ENCODE measurements around the gene PPIL4.

DNA sequence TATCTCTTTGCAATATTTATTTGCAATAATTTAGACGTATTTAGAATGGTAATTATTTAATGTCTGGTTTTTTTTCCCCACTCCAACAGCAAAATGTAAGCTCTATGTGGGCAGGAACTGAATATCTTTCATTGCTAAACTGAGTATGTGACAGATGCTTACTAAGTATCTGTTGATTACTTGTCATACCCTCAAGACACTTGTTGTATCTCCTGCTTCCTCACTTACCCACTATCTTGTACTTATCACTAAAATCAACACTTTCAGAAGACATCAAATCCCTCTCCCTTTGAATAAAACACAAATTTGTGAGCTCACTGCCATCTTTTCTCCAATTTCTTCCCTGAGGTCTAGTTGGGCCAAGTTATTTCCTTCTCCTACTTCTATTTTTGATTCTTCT, 30.3 kb downstream of the PPIL4 start:
- TF ChIP-seq EZH2 (optimal IDR thresholded peaks at IDR 0.05; ENCODE audit: low read depth, low read length) (no peak), EZH2phosphoT487 (IDR thresholded peaks at IDR 0.05; ENCODE audit: low read length) (no peak)
- TF ChIP-seq, protein P1, sequence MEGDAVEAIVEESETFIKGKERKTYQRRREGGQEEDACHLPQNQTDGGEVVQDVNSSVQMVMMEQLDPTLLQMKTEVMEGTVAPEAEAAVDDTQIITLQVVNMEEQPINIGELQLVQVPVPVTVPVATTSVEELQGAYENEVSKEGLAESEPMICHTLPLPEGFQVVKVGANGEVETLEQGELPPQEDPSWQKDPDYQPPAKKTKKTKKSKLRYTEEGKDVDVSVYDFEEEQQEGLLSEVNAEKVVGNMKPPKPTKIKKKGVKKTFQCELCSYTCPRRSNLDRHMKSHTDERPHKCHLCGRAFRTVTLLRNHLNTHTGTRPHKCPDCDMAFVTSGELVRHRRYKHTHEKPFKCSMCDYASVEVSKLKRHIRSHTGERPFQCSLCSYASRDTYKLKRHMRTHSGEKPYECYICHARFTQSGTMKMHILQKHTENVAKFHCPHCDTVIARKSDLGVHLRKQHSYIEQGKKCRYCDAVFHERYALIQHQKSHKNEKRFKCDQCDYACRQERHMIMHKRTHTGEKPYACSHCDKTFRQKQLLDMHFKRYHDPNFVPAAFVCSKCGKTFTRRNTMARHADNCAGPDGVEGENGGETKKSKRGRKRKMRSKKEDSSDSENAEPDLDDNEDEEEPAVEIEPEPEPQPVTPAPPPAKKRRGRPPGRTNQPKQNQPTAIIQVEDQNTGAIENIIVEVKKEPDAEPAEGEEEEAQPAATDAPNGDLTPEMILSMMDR (IDR thresholded peaks at IDR 0.05; ENCODE audit: low read length) = no peak

Data from MM.1S (cell line).